Stimulated activated naive CD8-positive, alpha-beta T cell treated with anti-CD3 and anti-CD28 coated beads, Interleukin-15, Interleukin-2, amounts not matched to agents 100 U/mL and 50 U/mL, for 24 hours (primary cell): Measurements from ENCODE around the gene SEC14L6.

Experiments
- ATAC-seq: fragments of 150-1000 bp; cut with Tn5 transposase; one replicate; pipeline ENCODE4 v1.10.0; 2021
- DNase-seq: peaks from one replicate; pipeline ENCODE4 v3.0.0; 2021

Gene SEC14L6

DNA sequence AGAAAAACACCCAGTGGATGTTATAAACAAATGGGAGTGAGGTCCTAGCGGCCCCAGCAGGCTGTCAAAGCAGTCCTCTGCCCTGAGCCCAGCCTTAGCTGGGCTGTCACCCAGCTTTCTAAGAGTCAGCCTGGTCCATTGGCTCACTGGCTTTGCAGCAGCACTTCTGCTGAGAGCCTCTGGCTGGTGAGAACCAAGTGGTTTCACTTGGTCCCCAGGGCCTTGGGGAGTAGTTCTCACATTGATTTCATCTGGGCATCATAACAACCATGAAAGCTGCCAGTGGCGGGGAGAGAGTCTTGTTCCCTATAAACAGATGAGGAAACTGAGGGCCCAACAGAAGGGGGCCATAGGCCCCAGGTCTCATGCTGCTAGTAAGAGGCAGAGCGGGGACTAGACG, 11.4 kb downstream of the SEC14L6 start:
- DNase-seq (no peak), ATAC-seq (no peak)

DNA sequence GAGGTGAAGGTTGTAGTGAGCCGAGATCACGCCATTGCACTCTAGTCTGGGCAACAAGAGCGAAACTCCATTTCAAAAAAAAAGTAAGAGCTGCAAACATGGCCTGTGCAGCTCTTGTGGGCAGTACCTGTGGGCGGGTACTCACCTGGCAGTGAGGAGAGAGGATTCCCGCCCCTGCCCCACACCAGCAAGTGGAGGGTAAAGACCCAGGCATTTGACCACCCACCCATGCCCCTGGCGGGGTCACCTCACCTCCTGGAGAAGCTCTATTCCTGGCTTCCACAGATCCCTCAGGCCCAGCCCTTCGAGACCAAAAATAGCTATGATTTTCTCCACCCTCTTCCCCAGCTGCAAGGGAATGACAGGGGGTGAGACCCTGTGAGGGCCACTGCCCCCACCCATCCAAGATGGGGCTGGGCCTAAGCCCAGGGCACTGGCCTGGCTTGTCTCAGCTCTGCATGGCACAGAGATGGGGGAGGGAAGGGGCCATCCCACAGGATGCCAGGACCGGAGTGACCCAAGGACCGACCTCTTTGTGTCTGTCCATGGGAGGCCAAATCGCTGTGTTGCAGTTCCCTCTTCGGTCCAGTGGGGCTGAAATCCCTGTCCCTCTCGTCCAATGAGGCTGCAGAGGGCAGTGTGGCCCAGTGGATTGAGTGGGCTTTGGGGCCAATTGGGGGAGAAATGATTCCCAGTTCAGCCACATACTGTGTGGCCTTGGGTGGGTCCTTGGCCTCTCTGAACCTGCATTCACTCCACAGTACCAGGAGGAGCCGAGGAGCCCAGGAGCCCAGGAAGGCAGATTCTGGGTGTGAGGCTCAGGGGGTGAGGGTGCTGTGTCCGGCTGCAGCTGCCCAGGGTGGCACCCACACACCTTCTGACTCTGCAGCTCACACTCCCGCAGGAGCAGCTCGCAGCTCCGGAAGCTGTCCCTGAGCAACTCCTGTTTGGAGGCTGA, 14.6 kb downstream of the SEC14L6 start:
- no peak for ATAC-seq

DNA sequence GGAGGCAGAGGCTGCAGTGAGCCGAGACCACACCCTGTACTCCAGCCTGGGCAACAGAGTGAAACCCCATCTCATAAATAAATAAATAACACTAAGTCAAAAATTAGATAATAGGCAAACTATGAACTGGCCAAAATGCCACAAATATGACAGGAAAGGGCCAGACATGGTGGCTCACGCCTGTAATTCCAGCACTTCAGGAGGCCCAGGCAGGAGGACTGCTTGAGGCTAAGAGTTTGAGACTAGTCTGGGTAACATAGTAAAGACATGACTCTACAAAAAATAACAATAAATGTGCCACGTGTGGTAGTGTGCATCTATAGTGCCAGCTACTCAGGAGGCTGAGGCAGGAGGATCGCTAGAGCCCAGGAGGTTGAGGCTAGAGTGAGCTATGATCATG, 19.9 kb downstream of the SEC14L6 start:
- ATAC-seq (no peak), DNase-seq (no peak)

More for the DNA sequence above, 14.6 kb downstream of the SEC14L6 start:
- DNase-seq, result no peak

DNA sequence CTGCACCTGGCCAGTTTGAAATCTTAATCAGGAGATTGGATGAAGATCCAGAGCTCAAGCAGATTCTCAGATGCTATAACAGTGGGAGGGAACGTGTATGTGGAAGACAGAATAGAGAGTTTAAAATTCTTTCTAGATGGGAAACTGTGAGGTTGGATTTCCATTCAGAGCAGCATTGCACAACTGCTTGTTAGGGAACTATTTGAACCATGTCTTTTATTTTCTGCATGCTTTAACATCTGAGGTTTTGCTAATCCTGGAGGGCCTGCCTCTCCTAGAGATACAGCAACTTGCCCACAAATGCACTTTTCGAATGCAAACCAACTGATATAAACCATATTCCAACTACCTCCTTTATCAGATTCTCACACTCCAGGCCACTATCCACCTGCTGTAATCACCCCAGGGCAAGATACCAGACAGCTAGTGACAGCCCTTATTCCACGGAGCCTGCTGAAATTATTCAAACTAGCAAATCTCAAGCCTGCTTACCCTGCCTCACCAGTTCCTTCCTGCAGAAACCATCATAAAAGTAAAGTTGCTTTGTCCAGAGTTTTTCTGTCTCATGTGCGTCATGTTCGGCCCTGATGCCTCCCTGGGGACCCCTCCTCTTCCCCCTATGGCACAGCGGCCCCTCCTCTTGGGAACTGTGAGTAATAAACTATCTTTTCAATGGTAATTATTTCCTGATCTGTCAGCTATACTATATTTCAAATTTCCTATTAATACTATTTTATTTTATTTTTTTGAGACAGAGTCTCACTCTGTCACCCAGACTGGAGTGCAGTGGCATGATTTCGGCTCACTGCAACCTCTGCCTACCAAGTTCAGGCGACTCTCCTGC, 22.7 kb downstream of the SEC14L6 start:
- no peak for DNase-seq
- no peak for ATAC-seq

GRCh38 chr22:30521368-30522156, 25.0 kb downstream of the SEC14L6 start:
- DNase-seq (no peak), ATAC-seq (no peak)

DNA sequence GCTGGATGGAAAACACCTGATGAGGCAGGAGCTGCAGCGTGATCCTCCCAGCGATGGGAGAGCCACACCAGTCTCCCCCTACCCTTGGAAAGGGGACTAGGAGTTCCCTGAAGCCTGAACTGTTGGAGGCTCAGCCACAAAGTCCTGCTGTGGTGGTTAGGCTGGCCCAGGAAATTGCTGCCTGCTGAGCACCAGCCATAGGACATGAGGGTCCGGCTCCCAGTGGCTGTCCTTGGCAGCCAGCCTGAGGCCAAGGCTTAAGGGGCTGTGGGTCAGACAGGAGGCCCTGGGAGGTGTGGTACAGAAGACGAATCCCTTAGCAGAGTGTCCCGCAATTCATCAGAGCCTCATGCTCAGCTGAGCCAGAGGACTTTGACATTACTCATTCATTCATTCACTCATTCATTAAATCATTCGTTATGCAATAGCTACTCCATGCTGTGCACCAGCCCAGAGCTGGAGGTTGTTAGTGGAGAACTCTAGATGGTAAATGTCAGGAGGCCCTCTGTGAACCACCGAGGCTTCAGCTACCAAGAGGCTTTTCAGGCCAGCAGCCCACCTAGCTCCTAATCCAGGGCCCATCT, 26.6 kb downstream of the SEC14L6 start:
- ATAC-seq (no peak), DNase-seq (no peak)

- ATAC-seq (no peak), DNase-seq (no peak)
These were observed 29.8 kb downstream of the SEC14L6 start for GRCh38 chr22:30516731-30517130.

- ATAC-seq (no peak), DNase-seq (no peak)
These were observed 30.3 kb downstream of the SEC14L6 start for GRCh38 chr22:30516273-30516672.

DNA sequence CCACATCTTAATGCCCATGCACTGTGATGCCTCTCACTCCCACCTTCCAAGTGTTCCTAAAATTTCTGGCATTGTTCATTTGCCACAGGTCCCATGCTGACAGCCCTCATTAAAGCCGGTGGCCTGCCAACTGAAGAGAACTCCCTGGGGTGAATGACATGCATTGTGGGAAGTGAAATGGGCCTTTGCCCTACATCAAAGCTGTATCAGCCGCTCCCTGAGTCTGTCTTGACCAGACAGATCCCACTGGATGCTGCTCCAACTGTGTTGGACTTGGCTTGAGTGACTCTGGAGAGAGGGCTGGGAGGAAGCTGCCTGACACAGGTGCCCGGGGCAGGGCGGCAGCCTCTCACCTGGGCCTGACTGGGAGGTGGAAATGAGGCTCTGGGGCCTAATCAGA, 32.3 kb downstream of the SEC14L6 start:
- DNase-seq (no peak), ATAC-seq (no peak)

GRCh38 chr22:30513462-30513861, 33.1 kb downstream of the SEC14L6 start:
- DNase-seq, result no peak
- no peak for ATAC-seq

DNA sequence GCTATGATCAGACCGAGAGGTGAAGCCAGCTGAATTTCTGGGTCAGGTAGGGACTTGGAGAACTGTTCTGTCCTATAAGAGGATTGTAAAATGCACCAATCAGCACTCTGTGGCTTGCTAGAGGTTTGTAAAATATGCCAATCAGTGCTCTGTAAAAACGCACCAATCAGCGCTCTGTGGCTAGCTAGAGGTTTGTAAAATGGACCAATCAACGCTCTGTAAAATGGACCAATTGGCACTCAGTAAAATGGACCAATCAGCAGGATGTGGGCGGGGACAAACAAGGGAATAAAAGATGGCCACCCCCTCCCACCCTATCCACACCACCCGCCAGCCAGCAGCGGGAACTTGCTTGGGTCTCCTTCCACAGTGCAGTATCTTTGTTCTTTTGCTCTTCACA, 34.6 kb downstream of the SEC14L6 start:
- ATAC-seq (no peak), DNase-seq (no peak)

- no peak for ATAC-seq
- no peak for DNase-seq
These were observed 35.4 kb downstream of the SEC14L6 start for GRCh38 chr22:30511109-30511508.

GRCh38 chr22:30508216-30508615, 38.3 kb downstream of the SEC14L6 start:
- DNase-seq (no peak), ATAC-seq (no peak)

DNA sequence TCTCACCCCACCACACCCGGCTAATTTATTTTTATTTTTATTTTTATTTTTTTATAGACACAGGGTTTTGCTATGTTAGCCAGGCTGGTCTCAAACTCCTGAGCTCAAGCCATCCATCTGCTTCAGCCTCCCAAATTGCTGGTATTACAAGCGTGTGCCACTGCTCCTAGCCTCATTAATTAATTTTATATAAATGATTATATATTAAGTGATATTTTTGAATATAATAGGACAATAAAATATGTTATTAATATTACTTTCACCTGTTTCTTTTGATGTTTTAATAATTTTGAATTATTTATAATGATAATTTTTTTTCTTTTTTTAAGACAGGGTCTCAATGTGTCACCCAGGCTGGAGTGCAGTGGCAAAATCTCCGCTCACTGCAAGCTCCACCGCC, 38.9 kb downstream of the SEC14L6 start:
- no peak for DNase-seq
- ATAC-seq, result no peak

GRCh38 chr22:30506507-30506968, 40.0 kb downstream of the SEC14L6 start:
- DNase-seq (no peak), ATAC-seq (no peak)

DNA sequence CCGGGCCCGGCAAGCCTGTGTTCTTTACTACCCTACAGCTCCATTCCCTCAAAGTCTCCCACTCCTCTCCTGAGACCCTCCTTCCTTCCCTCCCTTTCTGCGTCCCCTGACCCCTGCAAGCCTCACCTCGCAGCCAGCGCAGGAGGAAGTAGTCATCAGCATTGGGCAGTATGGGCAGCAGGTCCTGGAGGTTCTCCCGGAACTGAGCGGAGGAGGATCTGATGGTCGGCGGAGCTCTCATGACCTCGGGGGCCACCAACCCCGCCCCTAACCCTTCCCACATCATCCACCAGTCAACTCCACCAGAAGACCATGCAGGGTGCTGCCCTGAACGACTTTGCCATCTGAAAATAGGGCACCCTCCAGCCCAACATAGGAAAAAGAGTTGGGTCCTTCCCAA, 43.0 kb downstream of the SEC14L6 start:
- DNase-seq, result no peak
- no peak for ATAC-seq

GRCh38 chr22:30502911-30503310, 43.6 kb downstream of the SEC14L6 start:
- DNase-seq (no peak), ATAC-seq (no peak)

DNA sequence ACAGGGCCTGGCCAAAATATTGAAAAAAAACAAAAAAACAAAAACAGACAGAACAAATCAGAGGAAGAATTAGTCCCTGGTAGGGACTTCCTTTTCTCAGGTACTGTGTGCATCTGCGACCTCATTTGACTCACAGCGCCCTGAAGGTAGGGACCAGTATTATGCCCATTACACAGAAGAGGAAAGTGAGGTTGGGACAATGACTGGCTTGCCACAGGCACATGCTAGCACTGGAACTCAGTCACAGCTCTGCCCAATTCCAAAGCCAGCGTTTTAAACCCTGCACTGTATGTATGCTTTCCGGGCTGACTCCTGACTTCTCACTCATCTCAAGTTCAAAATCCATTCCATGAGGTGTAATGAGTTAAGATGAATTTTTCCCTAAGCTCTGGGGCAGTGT, 44.4 kb downstream of the SEC14L6 start:
- DNase-seq (no peak), ATAC-seq (no peak)

DNA sequence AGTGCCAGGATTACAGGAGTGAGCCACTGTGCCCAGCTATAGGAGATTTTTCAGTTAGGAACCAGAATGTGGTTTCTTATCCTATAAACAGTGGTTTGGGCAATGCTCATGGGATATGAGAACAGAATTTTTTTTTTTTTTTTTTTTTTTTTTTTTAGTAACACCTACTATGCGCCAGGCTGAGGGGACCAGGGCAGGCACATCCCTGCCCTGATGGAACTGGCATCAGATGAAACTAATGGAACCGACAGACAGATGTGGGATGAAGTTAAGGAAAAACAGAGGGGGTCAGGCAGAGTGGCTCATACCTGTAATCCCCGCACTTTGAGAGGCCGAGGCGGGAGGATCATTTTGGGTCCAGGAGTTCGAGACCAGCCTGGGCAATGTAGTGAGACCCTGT, 45.9 kb downstream of the SEC14L6 start:
- no peak for DNase-seq

DNA sequence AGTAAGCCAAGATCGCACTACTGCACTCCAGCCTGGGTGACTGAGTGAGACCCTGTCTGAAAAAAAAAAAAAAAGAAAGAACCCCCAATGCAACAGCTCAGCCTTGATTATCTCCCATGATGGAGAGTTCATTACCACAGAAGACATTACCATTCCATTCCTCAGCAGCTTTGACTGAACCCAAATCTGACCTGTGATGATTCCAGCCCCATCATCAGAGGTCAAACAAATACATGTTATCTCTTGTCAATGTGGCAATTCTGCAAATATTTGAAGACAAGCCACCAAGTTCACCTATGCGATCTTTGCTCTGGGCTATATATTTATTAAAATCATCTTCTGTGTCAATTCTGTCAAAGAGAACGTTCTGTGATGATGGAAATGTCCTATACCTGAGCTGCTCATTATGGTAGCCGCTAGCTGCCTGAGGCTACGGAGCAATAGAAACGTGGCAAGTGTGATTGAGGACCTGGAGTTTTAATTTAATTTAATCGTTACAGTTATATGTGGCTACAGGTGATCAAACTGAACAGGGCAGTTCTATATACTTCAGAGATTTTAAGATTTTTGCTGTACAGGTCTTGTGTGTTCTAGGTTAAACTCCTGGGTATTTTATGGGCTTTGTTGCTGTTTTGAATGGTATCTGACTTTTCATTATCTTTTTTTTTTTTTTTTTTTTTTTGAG, 48.9 kb downstream of the SEC14L6 start:
- no peak for ATAC-seq

More for the DNA sequence above, 45.9 kb downstream of the SEC14L6 start:
- ATAC-seq, result no peak

More for the DNA sequence above, 48.9 kb downstream of the SEC14L6 start:
- no peak for DNase-seq
